ENCODE results near the gene WNT7A.
"Not testable (repeated sequence)": the region's sequence is repeated elsewhere in the genome, so short reads cannot be mapped to it uniquely, and the experiment has no call there.

WNT7A gene

DNA sequence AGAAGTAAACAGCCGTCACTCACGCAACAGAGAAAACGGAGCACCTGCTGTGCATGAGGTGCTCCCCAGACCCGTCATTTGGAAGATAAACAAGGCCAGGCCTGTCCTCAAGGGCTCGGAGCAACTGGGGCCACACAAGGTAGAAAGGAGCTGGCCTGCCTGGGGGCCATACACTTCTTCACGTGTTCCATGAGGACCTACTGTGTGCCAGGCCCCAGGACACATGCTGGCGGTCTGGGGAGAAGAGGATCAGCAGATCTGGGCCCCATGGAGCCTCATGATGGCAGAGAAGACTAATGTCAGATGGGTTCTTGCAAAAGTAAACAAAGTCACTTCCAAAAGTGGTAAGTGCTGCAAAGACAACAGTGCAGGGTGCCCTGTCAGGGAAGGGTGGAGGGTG, 14.3 kb downstream of the WNT7A start:
- DNase-seq (ENCODE audit: low spot score), result no peak

DNA sequence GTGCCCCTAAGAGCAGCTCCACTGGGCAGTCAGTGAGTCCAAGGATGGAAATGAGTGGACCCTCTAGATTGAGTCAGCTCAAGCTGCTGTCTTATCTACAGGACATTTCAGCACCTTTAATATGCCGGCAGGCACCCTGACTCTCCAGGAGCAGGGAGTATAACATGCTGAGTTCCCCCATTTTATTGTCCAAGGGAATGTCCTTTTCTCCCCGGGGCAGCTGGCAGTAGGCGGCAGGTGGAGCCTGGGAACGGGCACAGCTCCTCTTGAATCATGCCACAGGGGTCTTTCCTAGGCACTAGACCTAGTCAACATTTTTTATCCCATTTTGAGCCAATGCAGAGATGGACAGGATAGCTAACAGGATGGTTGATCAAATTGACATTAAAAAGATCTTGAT, 14.8 kb downstream of the WNT7A start:
- DNase-seq (ENCODE audit: low spot score), result no peak

GRCh38 chr3:13863965-13864595, 15.8 kb downstream of the WNT7A start:
- DNase-seq (ENCODE audit: low spot score), result no peak

GRCh38 chr3:13863382-13863952, 16.4 kb downstream of the WNT7A start:
- no peak for DNase-seq (ENCODE audit: low spot score)

DNA sequence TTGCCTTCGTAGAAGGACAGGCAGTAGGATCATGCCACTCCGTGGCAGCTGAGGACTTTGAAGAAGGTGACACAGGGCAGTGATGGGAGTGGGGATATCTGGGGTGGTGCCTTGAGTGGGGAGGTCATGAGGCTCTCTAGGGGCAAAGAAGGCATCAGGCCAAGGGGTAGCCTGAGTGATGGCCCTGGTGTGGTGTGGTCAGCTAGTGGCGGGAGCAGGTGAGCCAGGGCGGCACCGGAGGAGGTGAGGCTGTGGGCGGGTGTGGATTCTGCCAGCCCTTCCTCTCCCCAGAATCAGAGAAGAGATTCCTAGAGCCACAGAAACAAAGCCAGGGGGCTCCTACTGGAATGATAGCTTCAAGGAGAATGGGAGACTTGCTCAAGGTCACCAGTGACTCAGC, 18.4 kb downstream of the WNT7A start:
- no peak for DNase-seq (ENCODE audit: low spot score)

GRCh38 chr3:13860001-13860400, 19.9 kb downstream of the WNT7A start:
- no peak for DNase-seq (ENCODE audit: low spot score)

DNA sequence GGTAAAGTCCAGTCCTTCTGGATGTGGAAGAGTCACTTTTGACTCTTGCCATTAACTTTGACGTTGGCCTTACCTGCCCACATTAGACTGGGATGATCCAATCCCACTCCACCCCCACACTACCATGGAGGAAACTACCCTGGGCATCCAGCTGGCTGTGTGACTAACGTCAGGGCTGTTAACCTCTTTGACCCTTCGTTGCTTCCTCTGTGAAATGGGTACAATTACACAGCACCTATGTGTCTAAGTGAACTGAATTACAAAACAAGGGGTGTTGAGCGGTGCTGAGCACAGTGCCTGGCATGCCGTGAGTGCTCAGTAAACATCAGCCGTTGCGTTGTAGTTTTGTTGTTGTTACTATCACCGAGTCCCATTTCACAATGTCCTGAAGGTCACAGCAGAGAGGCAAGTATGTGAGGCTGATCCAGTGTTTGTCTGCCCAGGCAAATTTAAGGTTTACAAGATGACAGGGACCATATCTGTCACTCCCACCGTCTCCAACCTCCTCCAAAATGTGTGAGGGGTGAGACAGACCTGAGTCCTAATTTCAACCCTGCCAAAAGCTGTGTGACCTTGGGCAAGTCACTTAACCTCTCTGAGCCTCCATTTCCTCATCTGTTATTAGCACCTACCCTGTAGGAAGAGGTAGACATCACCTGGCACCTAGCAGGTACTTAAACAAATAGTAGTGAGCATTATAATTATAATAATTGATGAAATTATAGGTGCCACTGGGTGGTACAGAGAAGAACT, 20.9 kb downstream of the WNT7A start:
- no peak for DNase-seq (ENCODE audit: low spot score)

- DNase-seq (ENCODE audit: low spot score), result no peak
These were observed 22.0 kb downstream of the WNT7A start for GRCh38 chr3:13857702-13858380.

DNA sequence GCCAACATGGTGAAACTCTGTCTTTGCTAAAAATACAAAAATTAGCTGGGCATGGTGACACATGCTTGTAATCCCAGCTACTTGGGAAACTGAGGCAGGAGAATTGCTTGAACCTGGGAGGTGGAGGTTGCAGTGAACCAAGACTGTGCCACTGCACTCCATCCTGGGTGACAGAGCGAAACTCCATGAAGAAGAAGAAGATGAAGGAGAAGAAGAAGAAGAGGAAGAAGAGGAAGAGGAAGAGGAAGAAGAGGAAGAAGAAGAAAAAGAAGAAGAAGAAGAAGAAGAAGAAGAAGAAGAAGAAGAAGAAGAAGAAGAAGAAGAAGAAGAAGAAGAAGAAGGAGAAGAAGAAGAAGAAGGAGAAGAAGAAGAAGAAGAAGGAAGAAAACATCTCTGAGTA, 23.2 kb downstream of the WNT7A start:
- not testable (repeated sequence) for DNase-seq (ENCODE audit: low spot score)

DNA sequence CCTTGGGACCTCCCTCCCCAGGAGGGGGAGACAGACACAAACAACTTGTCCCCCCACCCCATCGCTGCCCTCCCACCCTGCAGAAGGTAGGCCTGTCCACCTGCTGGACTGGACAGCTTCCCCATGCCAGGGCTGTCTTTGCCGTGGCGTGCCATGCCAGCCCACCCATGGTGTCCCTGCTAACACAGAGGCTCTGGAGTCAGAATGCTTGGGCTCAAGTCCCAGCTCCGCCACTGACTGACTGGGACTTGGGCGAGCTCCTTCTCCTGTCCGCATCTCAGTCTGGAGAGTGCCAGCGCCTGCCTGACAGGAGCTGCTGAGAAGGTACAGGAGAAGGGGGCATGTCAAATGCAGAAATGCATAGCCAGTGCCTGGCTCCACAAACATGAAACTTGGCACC, 23.9 kb downstream of the WNT7A start:
- DNase-seq (ENCODE audit: low spot score), result no peak

GRCh38 chr3:13854492-13854891, 25.4 kb downstream of the WNT7A start:
- no peak for DNase-seq (ENCODE audit: low spot score)

DNA sequence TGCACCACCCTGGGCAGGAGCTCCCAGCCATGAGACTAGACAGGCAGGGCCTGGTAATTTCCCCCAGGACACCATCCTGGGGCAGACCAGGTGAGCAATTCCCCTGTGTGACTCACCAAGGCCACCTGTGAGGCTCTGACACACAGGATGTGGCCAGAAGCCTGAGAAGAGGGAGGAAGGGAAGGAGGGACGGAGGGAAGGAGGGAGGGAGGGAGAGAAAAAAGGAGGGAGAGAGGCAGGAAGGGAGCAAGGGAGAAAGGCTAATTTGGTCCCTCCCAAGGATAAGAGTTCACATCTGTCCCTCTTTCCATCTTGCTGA, 25.9 kb downstream of the WNT7A start:
- DNase-seq (ENCODE audit: low spot score), result no peak

GRCh38 chr3:13853256-13853977, 26.5 kb downstream of the WNT7A start:
- DNase-seq (ENCODE audit: low spot score), result no peak

DNA sequence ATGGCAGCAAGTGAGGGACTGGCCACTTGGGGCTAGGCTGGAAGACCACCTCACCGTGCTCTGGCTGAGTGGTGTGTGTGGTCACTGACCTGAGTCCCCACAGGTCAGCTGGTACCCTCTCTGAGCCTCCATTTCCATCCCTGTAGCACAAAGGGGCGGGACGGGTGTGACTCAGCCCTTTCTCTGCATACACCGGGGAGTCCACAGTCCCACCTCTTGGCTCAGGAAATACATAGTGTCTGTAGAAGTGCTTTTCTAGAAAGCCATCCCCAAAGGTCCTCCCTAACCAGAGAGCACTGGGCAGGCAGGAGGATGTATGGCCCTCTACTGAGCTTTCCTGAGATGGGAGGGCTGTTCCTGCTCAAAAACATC, 27.2 kb downstream of the WNT7A start:
- no peak for DNase-seq (ENCODE audit: low spot score)

DNA sequence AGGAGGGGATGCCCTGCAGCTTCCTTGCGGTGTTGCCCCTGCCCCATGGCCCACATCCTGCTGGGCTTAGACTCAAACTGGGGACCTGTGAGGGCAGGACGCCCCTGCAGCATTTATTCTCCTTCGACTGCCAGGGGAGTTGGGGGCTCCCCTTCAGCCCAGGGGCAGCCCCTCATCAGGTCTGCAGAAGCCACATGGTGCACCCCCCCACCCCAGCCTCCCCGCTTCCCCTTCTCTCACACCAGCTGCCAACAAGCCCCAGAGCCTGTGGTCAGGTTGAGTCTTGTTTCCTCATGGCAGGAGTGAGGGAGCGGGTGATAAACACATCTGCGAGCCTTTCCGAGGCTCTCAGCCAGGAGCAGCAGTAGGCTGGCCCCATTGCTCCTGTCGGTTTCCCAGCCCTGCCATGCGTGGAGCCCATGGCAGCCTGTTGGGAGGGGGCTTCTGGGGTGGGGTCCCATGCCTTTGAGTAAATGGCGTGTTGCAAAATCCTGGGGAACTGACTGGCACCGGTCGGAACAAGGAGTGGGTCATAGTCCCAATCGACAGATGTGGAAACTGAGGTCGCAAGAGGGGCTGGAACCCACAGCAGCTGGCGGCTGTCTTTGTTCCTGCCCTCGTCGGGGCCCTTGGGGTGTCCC, 27.8 kb downstream of the WNT7A start:
- no peak for DNase-seq (ENCODE audit: low spot score)

DNA sequence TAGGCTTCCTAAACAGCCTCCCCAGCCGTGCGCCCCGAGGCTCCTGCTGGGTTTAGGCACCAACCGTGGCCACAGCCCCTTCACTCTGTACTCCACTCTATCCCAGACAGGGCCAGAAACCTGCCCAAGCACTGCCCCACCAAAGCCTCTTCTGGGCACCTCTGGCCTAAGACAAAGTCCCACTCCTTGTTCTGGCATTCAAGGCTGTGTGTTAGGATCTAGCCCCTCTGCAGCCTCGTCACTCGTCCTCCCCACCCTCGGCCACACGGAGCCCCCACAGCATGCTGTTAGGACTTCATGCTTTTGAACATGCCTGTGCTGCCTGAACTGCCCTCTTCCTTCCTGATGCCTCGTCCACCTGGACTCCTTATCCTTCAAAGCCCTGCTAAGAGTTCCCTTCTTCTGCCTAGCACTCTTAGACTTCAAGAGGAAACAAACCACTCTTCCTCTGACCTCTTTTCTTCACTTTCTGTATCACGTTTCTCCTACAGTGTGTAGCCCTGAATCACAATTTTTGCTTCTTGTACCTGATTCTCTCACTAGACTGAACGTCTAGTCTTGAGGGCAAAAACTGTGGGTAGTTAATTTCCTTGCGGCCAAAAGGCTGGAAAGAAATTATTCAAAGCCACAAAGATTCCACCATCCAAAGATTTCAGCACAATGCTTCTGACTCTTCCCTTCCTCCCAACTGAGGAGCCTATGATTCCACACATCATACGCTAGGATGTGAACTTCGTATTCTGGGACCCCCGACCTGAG, 28.6 kb downstream of the WNT7A start:
- no peak for DNase-seq (ENCODE audit: low spot score)

DNA sequence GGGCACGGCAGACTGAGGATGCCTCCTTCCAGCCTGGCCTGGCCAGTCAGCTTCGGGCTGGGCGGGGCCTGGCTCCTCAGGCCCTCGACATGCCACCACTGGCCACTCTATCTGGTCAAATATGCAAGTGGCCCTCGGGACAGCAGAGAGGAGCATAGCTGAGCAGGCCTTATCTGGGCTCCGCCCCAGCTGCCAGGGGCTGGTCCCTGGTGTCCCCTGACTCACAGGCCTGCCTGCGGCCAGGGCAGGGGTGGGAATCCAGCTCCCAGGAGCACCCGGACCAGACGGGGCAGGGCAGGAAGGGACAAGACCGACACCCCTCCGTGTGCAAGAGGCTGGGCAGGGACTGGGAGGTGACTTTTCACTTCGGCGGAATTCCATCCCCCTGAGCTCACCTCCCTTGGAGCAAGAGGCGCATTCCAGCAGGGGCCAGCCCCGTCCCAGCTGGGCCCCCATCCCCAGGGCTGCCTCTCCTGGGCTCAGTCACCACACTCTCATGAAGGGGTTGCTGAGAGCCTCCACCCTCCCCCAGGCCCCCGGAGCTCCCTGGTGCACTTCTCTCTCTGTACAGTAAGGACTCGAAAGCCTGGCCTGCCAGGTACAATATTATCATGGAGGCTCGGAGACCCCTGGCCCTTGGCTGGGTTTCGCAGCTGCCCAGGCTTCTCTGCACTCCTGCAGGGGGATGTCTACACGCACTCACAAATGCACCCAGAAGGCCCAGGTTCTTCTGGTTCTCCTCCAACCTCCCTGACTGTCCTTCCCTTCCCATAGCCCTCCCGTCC, 29.5 kb downstream of the WNT7A start:
- no peak for DNase-seq (ENCODE audit: low spot score)

- DNase-seq (ENCODE audit: low spot score), result no peak
These were observed 30.9 kb downstream of the WNT7A start for GRCh38 chr3:13849018-13849417.

- no peak for DNase-seq (ENCODE audit: low spot score)
These were observed 32.9 kb downstream of the WNT7A start for GRCh38 chr3:13846716-13847570.

DNA sequence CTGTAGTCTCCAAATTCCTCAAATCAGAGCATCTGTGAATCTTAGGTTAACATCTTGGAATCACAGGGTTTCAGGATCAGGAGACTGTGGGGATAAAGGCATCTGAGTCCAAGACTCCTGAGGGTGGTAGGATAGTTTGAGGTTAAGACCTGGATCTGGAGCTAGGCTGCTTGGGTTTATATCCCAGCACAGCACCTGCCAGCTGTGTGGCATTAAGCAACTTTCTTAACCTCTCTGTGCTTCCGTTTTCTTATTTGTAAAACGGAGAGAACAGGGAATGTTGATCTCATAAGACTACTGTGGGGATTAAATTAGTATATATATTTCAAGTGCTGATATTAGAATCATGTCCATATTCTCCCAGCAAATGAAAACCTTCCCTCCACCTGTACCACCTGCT, 33.6 kb downstream of the WNT7A start:
- no peak for DNase-seq (ENCODE audit: low spot score)

Measured in CD4-positive, alpha-beta T cell treated with Interleukin-6 at 100 ng/mL for 8 hours (primary cell).